MM.1S (cell line): ENCODE data around the gene FAM53A.

Experiments
- EZH2 ChIP-seq: fragments of 300-600 bp; sonication (generic); optimal IDR thresholded peaks from 2 replicates; pipeline ENCODE3; 2017; ENCODE audit warnings: low read depth, mild to moderate bottlenecking, antibody characterized with exemption, low read length, mixed read lengths
- EZH2phosphoT487 ChIP-seq: fragments of 300-600 bp; sonication (generic); IDR thresholded peaks from 2 replicates; pipeline ENCODE4 v1.6.1; 2018; ENCODE audit warnings: antibody characterized with exemption, low read length
- TF ChIP-seq, protein P1 (sequence below): fragments of 300-600 bp; sonication (generic); IDR thresholded peaks from 2 replicates; pipeline ENCODE4 v1.5.1; 2016; ENCODE audit warnings: antibody characterized with exemption, low read length, mixed read lengths

DNA sequence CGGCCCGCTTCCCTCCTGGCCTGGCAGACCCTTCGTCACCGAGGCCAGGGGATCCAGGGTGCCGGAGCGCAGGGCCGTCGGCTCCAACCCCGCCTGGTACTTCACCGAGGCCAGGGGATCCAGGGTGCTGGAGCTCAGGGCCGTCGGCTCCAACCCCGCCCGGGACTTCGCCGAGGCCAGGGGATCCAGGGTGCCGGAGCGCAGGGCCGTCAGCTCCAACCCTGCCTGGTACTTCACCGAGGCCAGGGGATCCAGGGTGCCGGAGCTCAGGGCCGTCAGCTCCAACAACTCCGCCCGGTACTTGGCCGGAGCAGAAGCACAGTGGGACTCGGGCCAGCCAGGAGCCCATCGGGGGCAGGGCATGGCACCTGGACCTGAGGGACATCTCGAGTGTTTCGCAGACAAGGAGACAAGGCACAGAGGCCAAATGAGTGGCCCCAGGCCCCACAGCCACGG is 85.1 kb downstream of the FAM53A start:
- TF ChIP-seq, protein P1, sequence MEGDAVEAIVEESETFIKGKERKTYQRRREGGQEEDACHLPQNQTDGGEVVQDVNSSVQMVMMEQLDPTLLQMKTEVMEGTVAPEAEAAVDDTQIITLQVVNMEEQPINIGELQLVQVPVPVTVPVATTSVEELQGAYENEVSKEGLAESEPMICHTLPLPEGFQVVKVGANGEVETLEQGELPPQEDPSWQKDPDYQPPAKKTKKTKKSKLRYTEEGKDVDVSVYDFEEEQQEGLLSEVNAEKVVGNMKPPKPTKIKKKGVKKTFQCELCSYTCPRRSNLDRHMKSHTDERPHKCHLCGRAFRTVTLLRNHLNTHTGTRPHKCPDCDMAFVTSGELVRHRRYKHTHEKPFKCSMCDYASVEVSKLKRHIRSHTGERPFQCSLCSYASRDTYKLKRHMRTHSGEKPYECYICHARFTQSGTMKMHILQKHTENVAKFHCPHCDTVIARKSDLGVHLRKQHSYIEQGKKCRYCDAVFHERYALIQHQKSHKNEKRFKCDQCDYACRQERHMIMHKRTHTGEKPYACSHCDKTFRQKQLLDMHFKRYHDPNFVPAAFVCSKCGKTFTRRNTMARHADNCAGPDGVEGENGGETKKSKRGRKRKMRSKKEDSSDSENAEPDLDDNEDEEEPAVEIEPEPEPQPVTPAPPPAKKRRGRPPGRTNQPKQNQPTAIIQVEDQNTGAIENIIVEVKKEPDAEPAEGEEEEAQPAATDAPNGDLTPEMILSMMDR: no peak
- TF ChIP-seq EZH2 (no peak), EZH2phosphoT487 (no peak)
